Measurements from ENCODE around the gene TOX2. TPM values are rescaled to one million over a fixed set of nuclear protein-coding genes. Genes with fewer than 3 reads are reported as not detected.

The TOX2 gene
- total RNA-seq, 1 donor = 1.1 TPM

GRCh38 chr20:43943725-43944124 is 29.1 kb downstream of the TOX2 start:
- H3K27me3 ChIP-seq (ENCODE audit: insufficient read depth, low read length) = no peaks in the 10 kb centered on the region
- TF ChIP-seq CTCF (IDR thresholded peaks at IDR 0.05; ENCODE audit: extremely low read depth, low read depth, low read length) = no peak
- H3K36me3 ChIP-seq (ENCODE audit: insufficient read depth, low read length) = no peaks in the 10 kb centered on the region
- no peak for DNase-seq (ENCODE audit: insufficient read length, low spot score, missing footprints)
- H3K79me2 ChIP-seq (ENCODE audit: insufficient read depth, low read length) = no peaks in the 10 kb centered on the region
- H3K9me3 ChIP-seq (ENCODE audit: low read depth, low read length) = no peaks in the 10 kb centered on the region
- peaks cover 33% of the 10 kb centered on the region for H3K4me1 ChIP-seq (ENCODE audit: insufficient read depth, low read length)
- H3K27ac ChIP-seq (ENCODE audit: low read depth, low read length) = no peak overlapping the region
- peaks cover 3% of the 10 kb centered on the region for H4K20me1 ChIP-seq (ENCODE audit: insufficient read depth, low read length)
- H2AFZ ChIP-seq (ENCODE audit: low read length) = no peak overlapping the region
- no peak overlapping the region for H3K4me3 ChIP-seq (ENCODE audit: insufficient read depth, low read length)
- H3K4me2 ChIP-seq (ENCODE audit: insufficient read depth, low read length) = no peak overlapping the region

- no peaks in the 10 kb centered on the region for H3K36me3 ChIP-seq (ENCODE audit: insufficient read depth, low read length)
These were observed 30.1 kb downstream of the TOX2 start for GRCh38 chr20:43944653-43945235.

GRCh38 chr20:43945391-43946205 is 30.9 kb downstream of the TOX2 start:
- peaks cover 17% of the 10 kb centered on the region for H3K4me1 ChIP-seq (ENCODE audit: insufficient read depth, low read length)
- no peak for DNase-seq (ENCODE audit: insufficient read length, low spot score, missing footprints)
- no peak for TF ChIP-seq CTCF (IDR thresholded peaks at IDR 0.05; ENCODE audit: extremely low read depth, low read depth, low read length)
- H3K4me3 ChIP-seq (ENCODE audit: insufficient read depth, low read length) = no peak overlapping the region
- H3K79me2 ChIP-seq (ENCODE audit: insufficient read depth, low read length) = no peaks in the 10 kb centered on the region
- H3K27me3 ChIP-seq (ENCODE audit: insufficient read depth, low read length) = no peaks in the 10 kb centered on the region
- no peak overlapping the region for H2AFZ ChIP-seq (ENCODE audit: low read length)
- H3K4me2 ChIP-seq (ENCODE audit: insufficient read depth, low read length) = no peak overlapping the region
- H3K9me3 ChIP-seq (ENCODE audit: low read depth, low read length) = no peaks in the 10 kb centered on the region
- no peak overlapping the region for H3K27ac ChIP-seq (ENCODE audit: low read depth, low read length)
- H3K36me3 ChIP-seq (ENCODE audit: insufficient read depth, low read length) = no peaks in the 10 kb centered on the region
- H4K20me1 ChIP-seq (ENCODE audit: insufficient read depth, low read length) = no peaks in the 10 kb centered on the region

More at GRCh38 chr20:43944653-43945235, 30.1 kb downstream of the TOX2 start:
- Histone ChIP-seq H3K9me3 (ENCODE audit: low read depth, low read length) (no peaks in the 10 kb centered on the region), H3K27ac (ENCODE audit: low read depth, low read length) (no peak overlapping the region), H2AFZ (ENCODE audit: low read length) (no peak overlapping the region), H3K4me3 (ENCODE audit: insufficient read depth, low read length) (no peak overlapping the region), H3K27me3 (ENCODE audit: insufficient read depth, low read length) (no peaks in the 10 kb centered on the region), H3K79me2 (ENCODE audit: insufficient read depth, low read length) (no peaks in the 10 kb centered on the region), H4K20me1 (ENCODE audit: insufficient read depth, low read length) (no peaks in the 10 kb centered on the region), H3K4me2 (ENCODE audit: insufficient read depth, low read length) (no peak overlapping the region), H3K4me1 (ENCODE audit: insufficient read depth, low read length) (peaks cover 25% of the 10 kb centered on the region)
- DNase-seq (ENCODE audit: insufficient read length, low spot score, missing footprints) = no peak
- TF ChIP-seq CTCF (IDR thresholded peaks at IDR 0.05; ENCODE audit: extremely low read depth, low read depth, low read length) = no peak

DNA sequence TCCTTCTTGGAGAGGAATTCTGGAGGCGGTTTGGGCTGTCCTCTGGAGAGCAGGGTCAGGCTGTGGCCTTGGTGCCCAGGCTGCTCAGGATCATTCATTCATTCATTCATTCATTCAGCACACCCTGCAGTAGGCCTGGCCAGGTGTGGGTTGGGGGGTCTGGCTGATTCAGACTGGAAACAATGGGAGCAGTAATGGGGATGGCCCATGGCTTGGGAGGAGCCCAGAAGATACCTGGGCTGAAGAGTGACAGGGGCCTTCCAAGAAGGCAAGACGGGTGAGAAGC is 31.5 kb downstream of the TOX2 start:
- no peaks in the 10 kb centered on the region for H4K20me1 ChIP-seq (ENCODE audit: insufficient read depth, low read length)
- DNase-seq (ENCODE audit: insufficient read length, low spot score, missing footprints) = no peak

More for the DNA sequence above, 31.5 kb downstream of the TOX2 start:
- H2AFZ ChIP-seq (ENCODE audit: low read length) = no peak overlapping the region
- no peak for TF ChIP-seq CTCF (IDR thresholded peaks at IDR 0.05; ENCODE audit: extremely low read depth, low read depth, low read length)
- H3K4me2 ChIP-seq (ENCODE audit: insufficient read depth, low read length) = no peak overlapping the region
- no peak overlapping the region for H3K4me3 ChIP-seq (ENCODE audit: insufficient read depth, low read length)
- peaks cover 14% of the 10 kb centered on the region for H3K4me1 ChIP-seq (ENCODE audit: insufficient read depth, low read length)
- H3K27ac ChIP-seq (ENCODE audit: low read depth, low read length) = no peak overlapping the region
- no peaks in the 10 kb centered on the region for H3K79me2 ChIP-seq (ENCODE audit: insufficient read depth, low read length)
- H3K9me3 ChIP-seq (ENCODE audit: low read depth, low read length) = no peaks in the 10 kb centered on the region
- H3K27me3 ChIP-seq (ENCODE audit: insufficient read depth, low read length) = no peaks in the 10 kb centered on the region
- H3K36me3 ChIP-seq (ENCODE audit: insufficient read depth, low read length) = no peaks in the 10 kb centered on the region
